Thymus (tissue), 11 donors: ENCODE data around the gene SNAPC3. TPM values are rescaled to one million over a fixed set of nuclear protein-coding genes. Genes with fewer than 3 reads are reported as not detected.
"Not testable (repeated sequence)": the region's sequence is repeated elsewhere in the genome, so short reads cannot be mapped to it uniquely, and the experiment has no call there.

Source experiments
- DNase-seq, 9 donors: peaks; one replicate each; pipeline ENCODE4 v3.0.0-alpha.2; 2013; ENCODE audit warnings: low spot score in 9 of 9, low read depth in 6 of 9, missing footprints in 1 of 9
- H3K27ac ChIP-seq, 2 donors: one replicate each; pipeline ENCODE4 v1.5.1; 2013; ENCODE audit warnings: control low read depth in 1 of 2, low read depth in 1 of 2, low read length in 1 of 2, mild to moderate bottlenecking in 1 of 2, moderate library complexity in 1 of 2
- H3K27me3 ChIP-seq, 2 donors: one replicate each; pipeline ENCODE4 v1.5.1; 2013; ENCODE audit warnings: low read length in 1 of 2; ENCODE audit not compliant: control insufficient read depth in 2 of 2, insufficient read depth in 1 of 2
- H3K36me3 ChIP-seq, 2 donors: one replicate each; pipeline ENCODE4 v1.5.1; 2013; ENCODE audit warnings: low read length in 1 of 2, mild to moderate bottlenecking in 1 of 2, moderate library complexity in 1 of 2; ENCODE audit not compliant: control insufficient read depth in 2 of 2, insufficient read depth in 2 of 2
- H3K4me1 ChIP-seq, 2 donors: one replicate each; pipeline ENCODE4 v1.5.1; 2013; ENCODE audit warnings: low read length in 2 of 2; ENCODE audit not compliant: control insufficient read depth in 2 of 2, insufficient read depth in 2 of 2
- H3K4me3 ChIP-seq, 2 donors: one replicate each; pipeline ENCODE4 v1.5.1; 2013; ENCODE audit warnings: low read length in 2 of 2, control low read depth in 1 of 2, mild to moderate bottlenecking in 1 of 2
- H3K9me3 ChIP-seq, 2 donors: one replicate each; pipeline ENCODE4 v1.5.1; 2013; ENCODE audit warnings: low read length in 1 of 2, mild to moderate bottlenecking in 1 of 2; ENCODE audit not compliant: control insufficient read depth in 2 of 2, insufficient read depth in 1 of 2
- WGBS: extraction: QIAGEN DNeasy Blood & Tissue Kit; methylation state at CpG from one replicate; pipeline ENCODE4 v1.1.7; 2013; 5-methylcytosine and 5-hydroxymethylcytosine counted together
- polyA plus RNA-seq: library from polyadenylated mRNA; stranded (reverse); fragments of 200-250 nt; gene quantifications from one replicate; pipeline ENCODE4 v1.2.3, GENCODE V29; 2013
- total RNA-seq: library from RNA; stranded (reverse); fragments of 120-200 nt; gene quantifications from one replicate; pipeline ENCODE4 v1.2.4, GENCODE V29; 2013
- donor health status: healthy.

The SNAPC3 gene
- total and polyA plus RNA-seq, 2 donors = 18.1 to 24.0 TPM

DNA sequence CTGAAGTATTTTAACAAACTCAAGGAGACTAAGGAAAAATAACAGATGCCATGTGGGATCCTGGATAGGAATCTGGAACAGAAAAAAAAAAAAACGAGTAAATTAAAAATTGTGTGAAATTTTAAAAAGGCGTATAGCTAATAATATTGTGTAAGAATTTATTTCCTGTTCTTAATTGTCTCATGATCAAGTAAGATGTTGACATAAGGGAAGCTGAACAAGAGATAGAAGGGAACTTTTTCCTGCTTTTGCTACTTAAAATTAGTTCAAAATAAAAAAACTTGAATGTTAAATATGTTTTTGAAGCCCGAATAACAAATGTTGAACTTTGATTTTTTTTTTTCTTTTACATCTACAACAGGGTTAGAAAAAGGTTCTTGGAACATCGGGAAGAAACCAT is 10.5 kb downstream of the SNAPC3 start:
- Histone ChIP-seq H3K27me3 (no peaks in the 10 kb centered on the region), H3K27ac (no peak overlapping the region), H3K9me3 (no peaks in the 10 kb centered on the region), H3K4me1 (no peaks in the 10 kb centered on the region), H3K4me3 (no peak overlapping the region), H3K36me3 (peaks cover 5 to 39% of the 10 kb centered on the region in 2 donors)
- DNase-seq = no peak
- 95% methylated on average over 4 of the region's 4 CpGs for WGBS

DNA sequence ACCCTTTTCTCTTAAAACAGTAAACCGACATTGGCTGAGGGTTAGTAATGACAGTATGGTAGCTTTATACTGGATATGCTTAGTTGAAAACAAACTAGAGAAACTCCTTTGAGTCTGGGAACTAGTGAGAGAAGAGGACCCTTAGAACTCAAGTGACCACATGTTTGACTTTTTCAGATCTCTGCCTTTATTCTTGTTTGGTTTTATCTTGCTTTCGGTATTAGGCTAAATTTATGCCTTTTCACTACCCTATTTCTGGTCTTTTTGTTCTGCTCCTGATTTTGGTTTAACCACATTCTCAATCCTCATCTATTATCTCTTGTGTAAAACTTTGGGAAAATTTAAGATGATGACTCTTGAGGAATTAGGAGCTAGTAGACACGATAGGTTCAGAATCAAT is 11.0 kb downstream of the SNAPC3 start:
- 95% methylated on average over 3 of the region's 3 CpGs for WGBS
- no peaks in the 10 kb centered on the region for H3K27me3 ChIP-seq
- H3K27ac ChIP-seq = no peak overlapping the region
- no peaks in the 10 kb centered on the region for H3K4me1 ChIP-seq
- no peak for DNase-seq
- no peak overlapping the region for H3K4me3 ChIP-seq
- H3K36me3 ChIP-seq = peaks cover 5 to 41% of the 10 kb centered on the region in 2 donors
- H3K9me3 ChIP-seq = no peaks in the 10 kb centered on the region

DNA sequence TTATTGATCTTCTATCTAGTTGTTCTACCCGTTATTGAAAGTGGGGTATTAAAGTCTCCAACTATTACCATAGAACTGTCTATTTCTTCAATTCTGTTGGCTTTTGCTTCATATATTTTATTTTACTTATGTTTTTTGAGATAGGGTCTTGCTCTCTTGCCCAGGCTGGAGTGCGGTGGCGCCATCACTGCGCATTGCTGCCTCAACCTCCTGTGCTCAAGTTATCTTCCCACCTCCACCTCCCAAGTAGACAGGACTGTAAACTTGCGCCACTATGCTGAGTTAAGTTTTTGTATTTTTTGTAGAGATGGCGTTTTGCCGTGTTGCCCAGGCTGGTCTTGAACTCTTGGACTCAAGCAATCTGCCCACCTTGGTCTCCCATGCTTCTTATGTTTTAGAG is 16.2 kb downstream of the SNAPC3 start:
- Histone ChIP-seq H3K4me1 (no peaks in the 10 kb centered on the region), H3K27me3 (no peaks in the 10 kb centered on the region), H3K9me3 (peaks cover 0 to 7% of the 10 kb centered on the region in 2 donors), H3K4me3 (no peak overlapping the region), H3K27ac (no peak overlapping the region), H3K36me3 (peaks cover 26 to 47% of the 10 kb centered on the region in 2 donors)
- 97% methylated on average over 7 of the region's 7 CpGs for WGBS
- DNase-seq = no peak

DNA sequence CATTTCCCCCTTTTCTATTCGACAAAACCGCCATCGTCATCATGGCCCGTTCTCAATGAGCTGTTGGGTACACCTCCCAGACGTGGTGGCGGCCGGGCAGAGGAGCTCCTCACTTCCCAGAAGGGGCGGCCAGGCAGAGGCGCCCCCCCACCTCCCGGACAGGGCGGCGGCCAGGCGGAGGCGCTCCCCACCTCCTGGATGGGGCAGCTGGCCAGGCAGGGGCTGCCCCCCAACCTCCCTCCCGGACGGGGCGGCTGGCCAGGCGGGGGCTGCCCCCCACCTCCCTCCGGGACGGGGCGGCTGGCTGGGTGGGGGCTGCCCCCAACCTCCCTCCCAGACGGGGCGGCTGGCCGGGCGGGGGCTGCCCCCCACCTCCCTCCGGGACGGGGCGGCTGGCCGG is 19.2 kb downstream of the SNAPC3 start:
- H3K36me3 ChIP-seq = peaks cover 33 to 57% of the 10 kb centered on the region in 2 donors
- not testable (repeated sequence) for H3K4me1 ChIP-seq, H3K4me3 ChIP-seq, H3K27me3 ChIP-seq, DNase-seq, H3K9me3 ChIP-seq, H3K27ac ChIP-seq
- 87% methylated on average over 25 of the region's 29 CpGs for WGBS

DNA sequence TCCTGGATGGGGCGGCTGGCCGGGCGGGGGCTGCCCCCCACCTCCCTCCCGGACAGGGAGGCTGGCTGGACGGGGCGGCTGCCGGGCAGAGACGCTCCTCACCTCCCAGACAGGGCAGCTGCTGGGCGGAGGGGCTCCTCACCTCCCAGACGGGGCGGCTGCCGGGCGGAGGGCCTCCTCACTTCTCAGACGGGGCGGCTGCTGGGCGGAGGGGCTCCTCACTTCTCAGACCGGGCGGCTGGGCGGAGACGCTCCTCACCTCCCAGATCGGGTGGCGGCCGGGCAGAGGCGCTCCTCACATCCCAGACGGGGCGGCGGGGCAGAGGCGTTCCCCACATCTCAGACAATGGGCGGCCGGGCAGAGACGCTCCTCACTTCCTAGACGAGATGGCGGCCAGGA is 19.6 kb downstream of the SNAPC3 start:
- not testable (repeated sequence) for H3K27me3 ChIP-seq, H3K27ac ChIP-seq, H3K9me3 ChIP-seq, DNase-seq, H3K4me3 ChIP-seq, H3K4me1 ChIP-seq
- WGBS = 99% methylated on average over 33 of the region's 33 CpGs
- peaks cover 37 to 57% of the 10 kb centered on the region in 2 donors for H3K36me3 ChIP-seq

DNA sequence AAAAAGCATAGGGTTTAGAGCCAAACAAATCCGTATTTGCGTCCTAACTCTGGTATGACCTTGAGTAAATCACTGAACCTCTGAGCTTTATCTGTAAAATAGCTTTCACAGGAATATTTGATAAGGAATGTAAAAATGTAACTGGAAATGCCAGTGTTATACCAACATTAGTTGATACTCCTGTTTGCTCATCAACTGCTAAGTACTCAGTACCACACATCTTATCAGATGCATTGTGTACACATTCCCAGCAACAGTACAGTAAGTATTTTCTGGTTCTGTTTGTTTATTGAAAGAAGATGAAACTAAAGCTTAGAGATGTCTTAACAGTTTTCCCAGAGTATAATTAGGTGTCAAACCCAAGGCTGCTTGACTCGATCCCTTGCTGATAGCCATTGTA is 21.5 kb downstream of the SNAPC3 start:
- Histone ChIP-seq H3K27ac (no peak overlapping the region), H3K4me1 (no peaks in the 10 kb centered on the region), H3K36me3 (peaks cover 53 to 67% of the 10 kb centered on the region in 2 donors), H3K9me3 (peaks cover 0 to 5% of the 10 kb centered on the region in 2 donors), H3K27me3 (no peaks in the 10 kb centered on the region), H3K4me3 (no peak overlapping the region)
- WGBS = 98% methylated on average over 3 of the region's 3 CpGs
- no peak for DNase-seq

DNA sequence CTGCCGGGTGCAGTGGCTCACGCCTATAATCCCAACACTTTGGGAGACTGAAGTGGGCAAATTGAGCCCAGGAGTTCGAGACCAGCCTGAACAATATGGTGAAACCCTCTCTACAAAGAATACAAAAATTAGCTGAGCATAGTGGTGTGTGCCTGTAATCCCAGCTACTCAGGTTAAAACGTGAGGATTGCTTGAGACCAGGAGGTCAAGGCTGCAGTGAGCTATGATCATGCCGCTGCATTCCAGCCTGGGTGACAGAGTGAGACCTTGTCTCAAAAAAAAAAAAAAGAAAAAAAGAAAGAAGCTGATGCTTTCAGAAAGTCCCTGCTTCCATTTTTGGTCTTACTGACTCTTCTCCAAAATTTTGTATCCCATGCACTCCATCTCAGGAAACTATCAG is 31.3 kb downstream of the SNAPC3 start:
- no peaks in the 10 kb centered on the region for H3K27me3 ChIP-seq
- 98% methylated on average over 5 of the region's 5 CpGs for WGBS
- no peak overlapping the region for H3K4me3 ChIP-seq
- no peak overlapping the region for H3K27ac ChIP-seq
- peaks cover 22 to 65% of the 10 kb centered on the region in 2 donors for H3K36me3 ChIP-seq
- DNase-seq = no peak
- H3K4me1 ChIP-seq = no peaks in the 10 kb centered on the region
- no peaks in the 10 kb centered on the region for H3K9me3 ChIP-seq

DNA sequence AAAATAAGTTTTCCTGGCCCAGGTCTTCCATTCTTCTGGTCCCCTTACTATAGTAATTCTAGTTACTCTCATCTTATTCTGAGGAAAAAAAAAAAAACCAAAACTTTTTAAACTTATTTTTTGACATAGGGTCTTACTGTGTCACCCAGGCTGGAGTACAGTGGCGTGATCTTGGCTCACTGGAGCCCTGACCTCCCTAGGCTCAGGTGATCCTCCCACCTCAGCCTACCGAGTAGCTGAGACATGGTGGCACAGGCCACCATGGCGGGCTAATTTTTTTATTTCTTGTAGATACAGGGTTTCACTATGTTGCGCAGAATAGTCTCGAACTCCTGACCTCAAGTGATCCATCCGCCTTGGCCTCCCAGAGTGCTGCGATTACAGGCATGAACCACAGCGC is 38.4 kb downstream of the SNAPC3 start:
- Histone ChIP-seq H3K36me3 (peaks cover 13 to 83% of the 10 kb centered on the region in 2 donors), H3K9me3 (no peaks in the 10 kb centered on the region), H3K4me3 (no peak overlapping the region), H3K27me3 (no peaks in the 10 kb centered on the region), H3K27ac (no peak overlapping the region), H3K4me1 (no peaks in the 10 kb centered on the region)
- DNase-seq = no peak
- WGBS = 98% methylated on average over 8 of the region's 8 CpGs

DNA sequence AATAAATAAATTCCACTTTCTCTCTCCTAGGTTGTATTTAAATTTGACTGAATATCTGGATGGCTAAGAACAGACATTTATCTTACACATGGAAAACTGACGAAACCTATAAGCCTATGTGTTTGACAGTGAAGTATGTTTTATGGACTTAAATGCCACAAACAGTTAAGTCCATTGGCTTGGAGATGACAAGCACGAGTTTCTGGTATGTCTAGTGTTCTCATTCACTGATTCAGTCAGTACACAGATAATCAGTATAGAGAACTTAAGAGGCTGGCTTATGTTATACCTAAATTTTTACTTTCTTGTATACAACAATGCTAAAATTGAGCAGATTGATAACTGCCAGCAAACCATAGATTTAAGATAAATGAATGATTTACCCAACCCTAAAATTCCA is 38.9 kb downstream of the SNAPC3 start:
- H3K4me1 ChIP-seq = no peaks in the 10 kb centered on the region
- no peak overlapping the region for H3K27ac ChIP-seq
- 97% methylated on average over 2 of the region's 2 CpGs for WGBS
- H3K27me3 ChIP-seq = no peaks in the 10 kb centered on the region
- H3K36me3 ChIP-seq = peaks cover 11 to 83% of the 10 kb centered on the region in 2 donors
- no peak overlapping the region for H3K4me3 ChIP-seq
- no peak for DNase-seq
- H3K9me3 ChIP-seq = no peaks in the 10 kb centered on the region

DNA sequence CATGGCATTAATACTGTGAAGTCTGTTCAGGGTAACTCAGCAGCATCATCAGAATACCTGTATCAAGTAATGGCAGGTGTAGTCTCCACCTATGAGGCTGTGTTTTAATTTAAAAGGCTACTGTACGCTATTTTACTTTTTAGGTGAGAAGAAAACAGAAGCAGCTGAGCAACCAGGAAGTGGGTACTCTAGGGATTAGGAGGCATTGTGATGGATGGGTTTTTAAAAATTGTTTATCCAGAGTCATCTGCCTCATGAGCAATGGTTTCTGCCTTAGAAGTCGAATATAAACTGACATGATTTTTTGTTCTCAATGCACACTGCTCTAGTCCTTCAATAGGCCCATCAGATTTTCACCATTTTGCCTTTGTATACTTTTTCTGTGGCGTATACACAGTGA is 45.5 kb downstream of the SNAPC3 start:
- Histone ChIP-seq H3K4me3 (no peak overlapping the region), H3K36me3 (peaks cover 16 to 85% of the 10 kb centered on the region in 2 donors), H3K4me1 (no peaks in the 10 kb centered on the region), H3K9me3 (no peaks in the 10 kb centered on the region), H3K27me3 (no peaks in the 10 kb centered on the region), H3K27ac (no peak overlapping the region)
- DNase-seq = no peak
- WGBS = 94% methylated on average over 3 of the region's 3 CpGs
